Activated CD8-positive, alpha-beta T cell treated with anti-CD3 and anti-CD28 coated beads for 36 hours (primary cell): ENCODE measurements around the gene RDX. TPM values are rescaled to one million over a fixed set of nuclear protein-coding genes. Genes with fewer than 3 reads are reported as not detected.

Source experiments
- ATAC-seq: fragments of 200-7000 bp; cut with Tn5 transposase; one replicate; pipeline ENCODE4 v1.10.0; 2021; ENCODE audit warnings: mild to moderate bottlenecking, moderate library complexity
- CTCF ChIA-PET: fragments of 350-600 bp; sonication (Branson Sonifier 250); formaldehyde crosslinking; loops from one replicate; lab custom pipeline; 2021; ENCODE audit warnings: antibody characterized with exemption; lab: Charles Lee
- POLR2A ChIA-PET: fragments of 350-600 bp; sonication (Branson Sonifier 250); formaldehyde crosslinking; loops from one replicate; lab custom pipeline; 2021; ENCODE audit warnings: antibody characterized with exemption; lab: Charles Lee
- DNase-seq: peaks from one replicate; pipeline ENCODE4 v3.0.0-alpha.2; 2020
- H3K27ac Mint-ChIP-seq: one replicate; pipeline ENCODE4 v1.8.0; 2021; ENCODE audit warnings: mild to moderate bottlenecking, mixed read lengths
- H3K27me3 Mint-ChIP-seq: one replicate; pipeline ENCODE4 v1.8.0; 2021; ENCODE audit warnings: mixed read lengths
- H3K36me3 Mint-ChIP-seq: one replicate; pipeline ENCODE4 v1.8.0; 2021; ENCODE audit warnings: low read depth, mixed read lengths
- H3K4me1 Mint-ChIP-seq: one replicate; pipeline ENCODE4 v1.8.0; 2021; ENCODE audit warnings: low read depth, mixed read lengths
- H3K4me3 Mint-ChIP-seq: one replicate; pipeline ENCODE4 v1.8.0; 2021; ENCODE audit warnings: mild to moderate bottlenecking, moderate library complexity, mixed read lengths
- H3K9me3 Mint-ChIP-seq: one replicate; pipeline ENCODE4 v1.8.0; 2021; ENCODE audit warnings: mixed read lengths
- CTCF ChIP-seq: fragments of 200-600 bp; IDR thresholded peaks from one replicate; pipeline ENCODE4 v1.8.0; 2022; ENCODE audit warnings: antibody characterized with exemption, mild to moderate bottlenecking
- intact Hi-C: fragments of 100-400 bp; cut with micrococcal nuclease; formaldehyde crosslinking; loops from one replicate; pipeline ENCODE4 v1.10.0; 2022
- total RNA-seq, 2 experiments: library from RNA; stranded (reverse); gene quantifications; one replicate each; pipeline ENCODE4 v1.2.3, GENCODE V29; 2021

Gene RDX
- total RNA-seq, 2 experiments from 2014 or later = 37.8 to 41.2 TPM

GRCh38 chr11:110207123-110207522, 89.3 kb downstream of the RDX start:
- H3K4me1 Mint-ChIP-seq = peaks cover 2% of the 10 kb centered on the region
- intact Hi-C loops = no loop called here
- POLR2A ChIA-PET = no interaction called here
- CTCF ChIA-PET = interaction anchor here (1.0 kb wide), 1 partner anchor 170 kb away, joined by 5 read pairs; no protein-coding TSS in a partner anchor
- H3K4me3 Mint-ChIP-seq = no peak overlapping the region
- ATAC-seq (no peak), DNase-seq (no peak)
- no peaks in the 10 kb centered on the region for H3K36me3 Mint-ChIP-seq
- H3K9me3 Mint-ChIP-seq = no peaks in the 10 kb centered on the region
- no peak overlapping the region for H3K27ac Mint-ChIP-seq
- peaks cover 1% of the 10 kb centered on the region for H3K27me3 Mint-ChIP-seq
- no peak for TF ChIP-seq CTCF

GRCh38 chr11:110200836-110201235, 95.6 kb downstream of the RDX start:
- intact Hi-C loops = loop anchor here (1.0 to 2.0 kb wide), 3 partner anchors 166 to 234 kb away; no protein-coding TSS in a partner anchor
- Mint-ChIP-seq H3K36me3 (no peaks in the 10 kb centered on the region), H3K9me3 (no peaks in the 10 kb centered on the region), H3K4me1 (no peaks in the 10 kb centered on the region), H3K27ac (no peak overlapping the region), H3K4me3 (no peak overlapping the region), H3K27me3 (no peaks in the 10 kb centered on the region)
- ATAC-seq = no peak
- no peak for DNase-seq
- no peak for TF ChIP-seq CTCF
- ChIA-PET CTCF (interaction anchor here (0.7 to 9.0 kb wide), 46 partner anchors 8 to 320 kb away, joined by 3 to 126 read pairs (median 4); partner anchors contain the start of gene FDX1), POLR2A (interaction anchor here (0.6 kb wide), 2 partner anchors 110 to 167 kb away, joined by 3 read pairs; no protein-coding TSS in a partner anchor)

- no peaks in the 10 kb centered on the region for H3K27me3 Mint-ChIP-seq
- H3K9me3 Mint-ChIP-seq = no peaks in the 10 kb centered on the region
- no peak for TF ChIP-seq CTCF
- H3K4me3 Mint-ChIP-seq = no peak overlapping the region
- no peaks in the 10 kb centered on the region for H3K36me3 Mint-ChIP-seq
- intact Hi-C loops = loop anchor here (2.0 kb wide), 2 partner anchors 167 to 235 kb away; no protein-coding TSS in a partner anchor
- no peak overlapping the region for H3K27ac Mint-ChIP-seq
- ChIA-PET POLR2A (no interaction called here), CTCF (interaction anchor here (1.0 to 9.0 kb wide), 26 partner anchors 9 to 290 kb away, joined by 3 to 126 read pairs (median 6); partner anchors contain the start of gene FDX1)
- no peaks in the 10 kb centered on the region for H3K4me1 Mint-ChIP-seq
- DNase-seq (peak; percentile 16), ATAC-seq (no peak)
Measured at GRCh38 chr11:110200241-110200640, 96.2 kb downstream of the RDX start.

- ATAC-seq (no peak), DNase-seq (no peak)
- H3K36me3 Mint-ChIP-seq = no peaks in the 10 kb centered on the region
- H3K9me3 Mint-ChIP-seq = no peaks in the 10 kb centered on the region
- no peaks in the 10 kb centered on the region for H3K4me1 Mint-ChIP-seq
- intact Hi-C loops = no loop called here
- H3K27me3 Mint-ChIP-seq = no peaks in the 10 kb centered on the region
- no peak overlapping the region for H3K27ac Mint-ChIP-seq
- ChIA-PET CTCF (interaction anchor here (1.1 to 9.0 kb wide), 12 partner anchors 10 to 1030 kb away, joined by 3 to 126 read pairs (median 8); partner anchors contain the start of gene FDX1), POLR2A (interaction anchor here (0.7 kb wide), 1 partner anchor 173 kb away, joined by 3 read pairs; no protein-coding TSS in a partner anchor)
- TF ChIP-seq CTCF = no peak
- H3K4me3 Mint-ChIP-seq = no peak overlapping the region
Measured at GRCh38 chr11:110199184-110199981, 97.0 kb downstream of the RDX start.
